ENCODE measurements around the gene DNAJC18. TPM values are rescaled to one million over a fixed set of nuclear protein-coding genes. Genes with fewer than 3 reads are reported as not detected.
"Not testable (repeated sequence)": the region's sequence is repeated elsewhere in the genome, so short reads cannot be mapped to it uniquely, and the experiment has no call there.

Gene DNAJC18
- total and polyA plus RNA-seq, 7 donors: 2.6 to 14.5 (median 10.3) TPM

DNA sequence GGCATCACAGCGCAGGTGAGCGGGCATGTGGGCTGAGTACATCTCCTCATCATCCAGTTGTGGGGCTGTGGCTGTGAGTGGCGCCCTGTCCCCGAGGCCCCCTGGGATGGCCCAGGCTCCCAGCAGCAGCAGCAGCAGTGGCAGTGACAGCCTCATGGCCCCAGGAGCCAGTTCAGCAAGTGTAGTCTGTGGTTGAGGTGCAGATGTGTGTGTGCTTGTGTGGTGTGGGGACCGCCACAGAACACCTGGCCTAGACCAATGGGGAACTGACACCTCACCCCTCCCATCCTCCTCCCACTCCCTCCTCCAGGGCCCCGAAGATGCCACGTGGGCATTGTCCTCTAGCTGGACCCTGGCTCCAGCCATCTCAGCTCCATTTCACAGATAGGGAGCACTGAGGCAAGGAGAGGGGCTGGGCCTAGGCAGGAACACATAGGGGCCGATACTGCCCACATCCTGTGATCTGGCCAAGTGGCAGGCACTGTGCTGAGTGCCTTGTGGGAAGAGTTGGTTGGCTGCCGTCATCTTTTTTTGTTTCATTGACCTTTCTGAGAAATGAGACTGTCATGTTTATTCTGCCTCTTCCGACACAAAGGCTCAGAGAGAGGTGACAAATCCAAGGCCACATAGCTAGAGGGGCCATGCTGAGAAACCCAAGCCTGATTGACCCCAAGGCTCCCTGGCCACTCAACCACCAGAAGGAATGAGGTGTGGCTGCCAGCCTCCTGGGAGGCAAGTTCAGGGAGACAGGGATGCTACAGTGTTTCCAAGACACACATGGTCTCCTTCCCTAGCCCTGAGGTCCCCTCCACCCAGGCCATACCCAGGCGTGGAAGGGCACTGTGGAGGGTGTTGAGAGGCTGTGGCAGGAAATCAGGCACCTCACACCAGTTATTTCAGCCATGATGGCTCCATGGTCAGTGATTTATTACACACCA lies 49.4 kb downstream of the DNAJC18 start, which contains the start of gene MZB1:
TSS of gene MZB1 (minus strand) at position 213 of the 938 bp plus-strand sequence. CDS start at position 156, 57 bp downstream.
- ATAC-seq (no peak), DNase-seq (peak in 1 of 2 donors; percentile 45)
- TF ChIP-seq, protein P1, sequence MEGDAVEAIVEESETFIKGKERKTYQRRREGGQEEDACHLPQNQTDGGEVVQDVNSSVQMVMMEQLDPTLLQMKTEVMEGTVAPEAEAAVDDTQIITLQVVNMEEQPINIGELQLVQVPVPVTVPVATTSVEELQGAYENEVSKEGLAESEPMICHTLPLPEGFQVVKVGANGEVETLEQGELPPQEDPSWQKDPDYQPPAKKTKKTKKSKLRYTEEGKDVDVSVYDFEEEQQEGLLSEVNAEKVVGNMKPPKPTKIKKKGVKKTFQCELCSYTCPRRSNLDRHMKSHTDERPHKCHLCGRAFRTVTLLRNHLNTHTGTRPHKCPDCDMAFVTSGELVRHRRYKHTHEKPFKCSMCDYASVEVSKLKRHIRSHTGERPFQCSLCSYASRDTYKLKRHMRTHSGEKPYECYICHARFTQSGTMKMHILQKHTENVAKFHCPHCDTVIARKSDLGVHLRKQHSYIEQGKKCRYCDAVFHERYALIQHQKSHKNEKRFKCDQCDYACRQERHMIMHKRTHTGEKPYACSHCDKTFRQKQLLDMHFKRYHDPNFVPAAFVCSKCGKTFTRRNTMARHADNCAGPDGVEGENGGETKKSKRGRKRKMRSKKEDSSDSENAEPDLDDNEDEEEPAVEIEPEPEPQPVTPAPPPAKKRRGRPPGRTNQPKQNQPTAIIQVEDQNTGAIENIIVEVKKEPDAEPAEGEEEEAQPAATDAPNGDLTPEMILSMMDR (IDR thresholded peaks at IDR 0.05): no peak
- peaks cover 41% of the 10 kb centered on the region for H3K4me1 ChIP-seq
- WGBS, 3 donors: 46 to 65% (median 49%) methylated on average over 8 to 11 of the region's 11 CpGs
- intact Hi-C loops (cut with DNase I): loop anchor here (5.0 kb wide), 1 partner anchor 48 kb away; the partner anchor contains the start of gene PAIP2 (in 2 of the 2)
- peak within 1 kb of the TSS; percentile 93 for H3K4me3 ChIP-seq
- peaks cover 0 to 10% of the 10 kb centered on the region in 2 donors for H3K36me3 ChIP-seq (ENCODE audit: insufficient read depth in 1 of 2, low read depth in 1 of 2)
- H3K27me3 ChIP-seq (ENCODE audit: insufficient read depth in 3 of 3, low read length in 2 of 3): no peaks in the 10 kb centered on the region
- no peaks in the 10 kb centered on the region for H3K9me3 ChIP-seq
- peak within 1 kb of the TSS; percentile 100 for H3K27ac ChIP-seq

DNA sequence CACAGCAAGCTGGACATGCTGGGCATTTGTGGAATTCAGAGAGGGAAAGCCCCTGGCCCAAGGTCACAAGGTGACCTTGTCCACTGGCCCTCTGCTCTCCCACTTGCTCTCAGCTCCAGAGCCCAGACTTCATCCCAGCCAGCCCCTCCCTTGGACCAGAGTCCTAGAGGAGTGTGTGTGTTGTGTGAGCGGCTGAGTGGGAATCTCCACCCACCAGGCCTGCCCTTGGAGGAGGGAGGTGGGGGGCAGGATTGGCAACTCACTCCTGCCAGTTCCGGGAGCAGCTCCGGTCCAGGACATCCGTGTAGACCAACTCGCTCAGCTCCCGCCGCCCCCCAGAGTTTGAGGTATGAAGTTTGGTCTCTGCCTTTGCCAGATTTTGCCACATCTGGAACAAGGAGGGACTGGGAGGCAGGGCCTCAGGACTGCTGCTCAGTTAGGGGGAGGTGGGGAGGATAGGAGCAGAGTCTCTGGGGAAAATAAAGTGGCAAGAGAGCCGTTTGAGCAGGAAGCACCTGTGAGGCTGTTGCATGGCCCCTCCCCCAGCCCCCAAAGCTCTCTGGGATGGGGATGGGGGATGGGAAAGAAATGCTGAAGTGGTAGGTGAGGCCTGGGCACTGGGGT lies 51.0 kb downstream of the DNAJC18 start:
- ATAC-seq (no peak), DNase-seq (no peak)
- no peak overlapping the region for H3K4me3 ChIP-seq

DNA sequence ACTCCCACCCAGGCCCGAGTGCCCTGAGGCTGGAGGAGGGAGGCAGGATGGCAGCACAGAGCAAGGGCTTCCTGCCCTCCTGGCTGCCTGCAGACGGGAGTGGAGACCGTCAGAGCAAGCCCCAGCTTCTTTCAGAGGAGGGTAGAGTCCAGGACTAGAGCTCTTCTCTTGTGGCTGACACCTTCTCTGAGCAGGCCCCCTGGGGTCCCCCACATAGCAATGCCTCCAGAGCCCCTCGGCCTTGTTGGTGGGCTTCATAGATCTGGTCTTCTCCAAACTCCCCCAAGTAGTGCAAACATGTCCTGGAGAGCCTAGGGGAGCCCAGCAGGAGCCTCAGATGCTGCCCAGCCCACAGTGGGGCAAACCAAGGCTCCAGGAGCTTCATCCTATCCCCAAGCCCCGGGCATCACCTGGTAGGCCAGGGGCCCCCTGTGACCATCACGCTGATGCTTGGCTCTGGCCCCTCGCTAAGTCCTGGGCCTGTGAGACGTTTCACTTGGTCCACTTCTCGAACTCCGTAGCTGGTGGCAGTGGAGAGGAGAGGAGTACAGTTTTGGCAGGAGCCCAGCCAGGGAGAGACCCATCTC lies 51.6 kb downstream of the DNAJC18 start:
- Histone ChIP-seq H3K36me3 (ENCODE audit: insufficient read depth in 1 of 2, low read depth in 1 of 2) (peaks cover 0 to 5% of the 10 kb centered on the region in 2 donors), H3K4me3 (no peak overlapping the region), H3K27me3 (ENCODE audit: insufficient read depth in 3 of 3, low read length in 2 of 3) (no peaks in the 10 kb centered on the region), H3K9me3 (no peaks in the 10 kb centered on the region), H3K4me1 (peaks cover 41% of the 10 kb centered on the region), H3K27ac (no peak overlapping the region)
- intact Hi-C loops (cut with DNase I): loop anchor here in 1 of 2 donors (5.0 kb wide), 1 partner anchor 45 kb away; the partner anchor contains the start of gene PAIP2
- DNase-seq: no peak
- no peak for ATAC-seq
- 59 to 64% (median 64%) methylated on average over 10 of the region's 10 CpGs for WGBS, 3 donors
- TF ChIP-seq, protein P1 (IDR thresholded peaks at IDR 0.05): no peak

More for the DNA sequence above, 51.0 kb downstream of the DNAJC18 start:
- Histone ChIP-seq H3K27ac (no peak overlapping the region), H3K27me3 (ENCODE audit: insufficient read depth in 3 of 3, low read length in 2 of 3) (no peaks in the 10 kb centered on the region), H3K36me3 (ENCODE audit: insufficient read depth in 1 of 2, low read depth in 1 of 2) (peaks cover 0 to 10% of the 10 kb centered on the region in 2 donors), H3K9me3 (no peaks in the 10 kb centered on the region), H3K4me1 (peaks cover 41% of the 10 kb centered on the region)
- TF ChIP-seq, protein P1 (IDR thresholded peaks at IDR 0.05): no peak
- 14 to 24% (median 19%) methylated on average over 8 of the region's 8 CpGs for WGBS, 3 donors
- intact Hi-C loops (cut with DNase I): loop anchor here in 1 of 2 donors (5.0 kb wide), 1 partner anchor 46 kb away; the partner anchor contains the start of gene PAIP2

DNA sequence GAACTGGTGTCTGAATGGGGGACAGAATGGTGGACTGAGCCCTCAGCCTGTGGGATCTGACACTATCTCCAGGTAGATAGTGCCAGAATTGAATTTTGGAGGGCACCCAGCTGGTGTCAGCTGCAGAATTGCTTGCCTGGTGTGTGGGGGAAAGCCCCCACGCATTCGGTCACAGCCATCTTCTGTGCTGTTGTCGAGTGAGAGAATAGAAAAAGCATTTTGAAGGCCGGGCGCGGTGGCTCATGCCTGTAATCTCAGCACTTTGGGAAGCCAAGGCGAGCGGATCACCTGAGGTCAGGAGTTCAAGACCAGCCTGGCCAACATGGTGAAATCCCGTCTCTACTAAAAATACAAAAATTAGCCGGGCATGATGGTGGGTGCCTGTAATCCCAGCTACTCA lies 52.4 kb downstream of the DNAJC18 start:
- H3K4me3 ChIP-seq; H3K27ac ChIP-seq; H3K9me3 ChIP-seq; ATAC-seq; H3K36me3 ChIP-seq (ENCODE audit: insufficient read depth in 1 of 2, low read depth in 1 of 2); DNase-seq; H3K27me3 ChIP-seq (ENCODE audit: insufficient read depth in 3 of 3, low read length in 2 of 3): not testable (repeated sequence)
- intact Hi-C loops (cut with DNase I): loop anchor here in 1 of 2 donors (5.0 kb wide), 1 partner anchor 45 kb away; the partner anchor contains the start of gene PAIP2
- 42 to 62% (median 49%) methylated on average over 10 of the region's 10 CpGs for WGBS, 3 donors
- peaks cover 38% of the 10 kb centered on the region for H3K4me1 ChIP-seq

Measured in psoas muscle (tissue), 8 donors.